GM12878 (cell line): ENCODE measurements around the gene VKORC1. TPM values are rescaled to one million over a fixed set of nuclear protein-coding genes. Genes with fewer than 3 reads are reported as not detected.

Source experiments
- ATAC-seq: fragments of 200-7000 bp; cut with Tn5 transposase; 3 replicates; pipeline ENCODE4 v1.9.1; 2020; ENCODE audit warnings: mild to moderate bottlenecking, moderate library complexity
- BruUV-seq: library from RNA; stranded (reverse); fragments of 400-500 nt; replicated peaks from 2 replicates; lab custom pipeline; 2021; lab: Mats Ljungman, UMichigan
- CTCF ChIA-PET: fragments of 300-600 bp; sonication (Branson Sonifier 250); formaldehyde crosslinking; extraction: SDS; loops from one replicate; lab custom pipeline; 2021; ENCODE audit warnings: inconsistent platforms; lab: Yijun Ruan, JAX
- POLR2A ChIA-PET: fragments of 350-600 bp; formaldehyde crosslinking; extraction: SDS; loops from one replicate; lab custom pipeline; 2021; ENCODE audit warnings: inconsistent platforms; lab: Charles Lee
- RAD21 ChIA-PET: fragments of 300-600 bp; sonication (Branson Sonifier 250); formaldehyde crosslinking; loops from one replicate; lab custom pipeline; 2023; ENCODE audit warnings: antibody characterized with exemption; ENCODE audit not compliant: unreplicated experiment; lab: Charles Lee
- SMC1A ChIA-PET: fragments of 300-600 bp; sonication (Branson Sonifier 250); formaldehyde crosslinking; loops from one replicate; lab custom pipeline; 2023; ENCODE audit not compliant: unreplicated experiment, uncharacterized antibody; lab: Charles Lee
- DNase-seq: peaks from one replicate; pipeline ENCODE4 v3.0.0-alpha.2; 2011; ENCODE audit warnings: low read depth, low spot score
- FAIRE-seq: peaks from 3 replicates; lab custom pipeline; 2011; peaks lifted over from hg19 to GRCh38; lab: Jason Lieb, UNC
- H2AFZ ChIP-seq: 2 replicates; pipeline ENCODE4 v1.6.0; 2011; ENCODE audit warnings: low read depth, low read length, control low read depth; ENCODE audit not compliant: control insufficient read depth
- H3K27ac ChIP-seq: 2 replicates; pipeline ENCODE4 v1.5.1; 2011; ENCODE audit warnings: control low read depth; ENCODE audit not compliant: control insufficient read depth, insufficient read depth
- H3K27me3 ChIP-seq, 2 experiments: replicated peaks in 1 of 2; 2 replicates each; pipeline versions ENCODE4 v1.6.0 to v1.6.1; 2011; ENCODE audit warnings: low read length in 1 of 2; ENCODE audit not compliant: control insufficient read depth in 2 of 2, insufficient read depth in 2 of 2
- H3K36me3 ChIP-seq, 2 experiments: 2 replicates each; pipeline ENCODE4 v1.5.1; 2011; ENCODE audit warnings: low read length in 1 of 2; ENCODE audit not compliant: control insufficient read depth in 2 of 2, insufficient read depth in 2 of 2
- H3K4me1 ChIP-seq: 2 replicates; pipeline ENCODE4 v1.6.1; 2011; ENCODE audit warnings: mild to moderate bottlenecking, low read length, moderate library complexity, mixed read lengths; ENCODE audit not compliant: control insufficient read depth, insufficient read depth
- H3K4me2 ChIP-seq: 2 replicates; pipeline ENCODE4 v1.6.0; 2011; ENCODE audit warnings: control low read depth; ENCODE audit not compliant: control insufficient read depth, insufficient read depth
- H3K4me3 ChIP-seq: fragments of 200-600 bp; sonication (generic); 2 replicates; pipeline ENCODE4 v1.5.1; 2016
- H3K79me2 ChIP-seq: 2 replicates; pipeline ENCODE4 v1.6.0; 2011; ENCODE audit warnings: low read length; ENCODE audit not compliant: control insufficient read depth, insufficient read depth
- H3K9ac ChIP-seq: 2 replicates; pipeline ENCODE4 v1.8.0; 2011; ENCODE audit warnings: low read length, control low read depth, mixed read lengths; ENCODE audit not compliant: control insufficient read depth, insufficient read depth
- H3K9me3 ChIP-seq: replicated peaks from 3 replicates; pipeline ENCODE4 v1.5.1; 2011; ENCODE audit warnings: mild to moderate bottlenecking, low read length; ENCODE audit not compliant: control insufficient read depth, insufficient read depth
- H4K20me1 ChIP-seq: 2 replicates; pipeline ENCODE4 v1.6.0; 2011; ENCODE audit not compliant: control insufficient read depth, insufficient read depth
- CBFB ChIP-seq: IDR thresholded peaks from 2 replicates; pipeline ENCODE4 v1.6.1; 2016; ENCODE audit warnings: antibody characterized with exemption, low read depth
- IKZF2 ChIP-seq, 2 experiments: fragments of 450-650 bp; IDR thresholded peaks; 2 replicates each; pipeline ENCODE4 v1.6.1; 2017; ENCODE audit warnings: mild to moderate bottlenecking in 2 of 2, moderate library complexity in 2 of 2
- KLF5 ChIP-seq: fragments of 450-650 bp; IDR thresholded peaks from 2 replicates; pipeline ENCODE4 v1.6.1; 2014; ENCODE audit warnings: mild to moderate bottlenecking; ENCODE audit not compliant: partially characterized antibody
- NFXL1 ChIP-seq: fragments of 450-650 bp; IDR thresholded peaks from 2 replicates; pipeline ENCODE4 v1.6.1; 2017; ENCODE audit warnings: antibody characterized with exemption, mild to moderate bottlenecking, borderline replicate concordance
- RCOR1 ChIP-seq: conservative IDR thresholded peaks from 2 replicates; pipeline ENCODE4 v1.6.1; 2012; ENCODE audit warnings: low read depth, low read length, improper control_type of control experiment
- RUNX3 ChIP-seq: IDR thresholded peaks from 2 replicates; pipeline ENCODE4 v1.6.1; 2012; ENCODE audit warnings: low read length, inconsistent platforms
- TAF1 ChIP-seq: IDR thresholded peaks from 2 replicates; pipeline ENCODE4 v1.6.1; 2011; ENCODE audit warnings: mild to moderate bottlenecking, low read depth, low read length, borderline replicate concordance
- TARDBP ChIP-seq: IDR thresholded peaks from 2 replicates; pipeline ENCODE4 v1.6.1; 2016; ENCODE audit warnings: borderline replicate concordance
- TBL1XR1 ChIP-seq: IDR thresholded peaks from 2 replicates; pipeline ENCODE4 v1.6.1; 2012; ENCODE audit warnings: low read depth, low read length, improper control_type of control experiment
- YY1 ChIP-seq: IDR thresholded peaks from 2 replicates; pipeline ENCODE4 v1.6.1; 2011; ENCODE audit warnings: low read depth, mild to moderate bottlenecking, low read length
- ZNF384 ChIP-seq: IDR thresholded peaks from 2 replicates; pipeline ENCODE4 v1.6.1; 2012; ENCODE audit warnings: low read depth, mild to moderate bottlenecking, low read length, improper control_type of control experiment, borderline replicate concordance
- ZNF622 ChIP-seq: fragments of 450-650 bp; IDR thresholded peaks from 2 replicates; pipeline ENCODE4 v1.6.1; 2017; ENCODE audit warnings: mild to moderate bottlenecking, inconsistent platforms
- WGBS: methylation state at CpG from one replicate; pipeline ENCODE4 v1.1.6; 2016; ENCODE audit warnings: low lambda C conversion rate; ENCODE audit not compliant: insufficient replicate concordance, insufficient coverage; ENCODE audit errors: missing lambda C conversion rate; 5-methylcytosine and 5-hydroxymethylcytosine counted together
- in situ Hi-C: fragments of 300-500 bp; cut with MboI; formaldehyde crosslinking; loops from 9 replicates; pipeline ENCODE4 v1.14.3; 2018; ENCODE audit warnings: mixed read lengths
- intact Hi-C: fragments of 100-400 bp; cut with micrococcal nuclease; formaldehyde crosslinking; loops from one replicate; pipeline ENCODE4 v1.14.2; 2022; ENCODE audit not compliant: unreplicated experiment
- polyA plus RNA-seq, 11 experiments: library from polyadenylated mRNA; depleted of rRNA in 4 of 11; unstranded in 6 of 11; stranded (reverse) in 5 of 11; fragments of >200 nt; fragmentation: Nextera tagmentation in 4 of 11; fragmentation: Illumina TruSeq in 1 of 11; extraction: Ambion mirVana in 4 of 11; extraction: Trizol in 1 of 11; gene quantifications; 1 replicate in 1 of 11; 2 replicates in 10 of 11; pipeline versions ENCODE4 v1.2.1 to v1.2.3, GENCODE V29; 2011 to 2016; ENCODE audit warnings: inconsistent platforms in 2 of 11, missing spikeins in 2 of 11, low read depth in 1 of 11
- total RNA-seq, 4 experiments: library from RNA; depleted of rRNA in 3 of 4; stranded (reverse); fragments of >200 nt in 3 of 4; fragmentation: Illumina TruSeq in 1 of 4; extraction: Trizol in 1 of 4; gene quantifications; 2 replicates each; pipeline versions ENCODE4 v1.2.1 to v1.2.3, GENCODE V29; 2013 to 2021
- TF ChIP-seq, protein P1 (sequence below): IDR thresholded peaks from 2 replicates; pipeline ENCODE4 v1.6.1; 2012; ENCODE audit warnings: improper control_type of control experiment, low read depth, low read length; ENCODE audit not compliant: insufficient replicate concordance
- TF ChIP-seq, protein P2 (sequence below): IDR thresholded peaks from 2 replicates; pipeline ENCODE4 v1.6.1; 2011; ENCODE audit warnings: borderline replicate concordance, low read depth, mild to moderate bottlenecking, moderate library complexity, low read length; ENCODE audit not compliant: insufficient read depth, poor library complexity, severe bottlenecking

VKORC1 gene
- total and polyA plus RNA-seq, 10 of the 15 experiments (the other 5 are each of a cell fraction or from before 2014, with no cell fraction given), result 19.8 to 140 (median 57.7) TPM

DNA sequence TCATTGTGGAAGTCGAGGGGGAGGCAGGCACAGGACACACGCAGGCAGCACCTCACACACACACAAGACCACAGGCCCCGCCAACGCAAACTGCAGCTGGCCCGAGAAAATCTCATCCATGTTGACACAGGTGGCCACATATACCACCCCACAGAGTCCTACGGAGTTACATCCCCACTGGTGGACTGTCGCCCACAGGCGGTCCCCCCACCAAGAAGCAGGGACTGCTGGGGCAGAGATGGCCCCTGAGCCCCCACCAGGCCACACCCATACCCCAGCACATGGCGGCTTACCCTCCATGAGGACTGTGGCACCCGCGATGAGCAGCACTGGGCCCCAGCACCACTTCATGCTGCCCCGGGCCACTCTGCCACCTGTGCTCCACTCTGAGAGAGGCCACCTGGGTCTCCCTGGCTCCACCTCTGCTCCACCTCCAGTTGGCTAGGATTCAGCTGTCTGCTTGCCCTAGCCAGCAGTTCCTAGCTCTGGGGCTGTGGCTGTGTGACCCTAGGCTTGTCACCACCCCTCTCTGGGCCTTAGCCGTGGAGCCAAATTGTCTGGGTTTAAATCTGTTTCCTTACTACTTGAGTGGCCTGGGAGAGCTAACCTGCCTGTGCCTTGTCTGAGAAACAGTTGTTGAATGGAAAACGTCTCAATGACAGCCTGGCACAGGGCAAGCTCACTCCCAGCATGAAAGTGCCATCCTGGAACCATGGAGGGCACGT is 6.0 kb downstream of the VKORC1 start, which contains the start of gene PRSS53:
Gene PRSS53, minus strand, starts transcription at position 485 of the 725 bp plus-strand sequence. Its CDS starts 134 bp downstream, at position 351.
- intact Hi-C loops, result no loop called here
- Histone ChIP-seq H3K4me3 (no peak within 1 kb of the TSS), H3K9ac (no peak within 1 kb of the TSS), H3K27me3 (no peaks in the 10 kb centered on the region), H3K4me1 (no peaks in the 10 kb centered on the region), H3K27ac (no peak within 1 kb of the TSS), H3K79me2 (peaks cover 9% of the 10 kb centered on the region), H3K4me2 (no peak within 1 kb of the TSS), H2AFZ (no peak within 1 kb of the TSS), H4K20me1 (no peaks in the 10 kb centered on the region; the same call in 1 of the 2 replicates), H3K36me3 (peaks cover 2% of the 10 kb centered on the region in 2 experiments; a peak in 3 of 4 replicates), H3K9me3 (no peaks in the 10 kb centered on the region)
- SMC1A ChIA-PET, result no interaction called here
- no peak for FAIRE-seq
- RAD21 ChIA-PET, result no interaction called here
- no peak for ATAC-seq
- CTCF ChIA-PET, result no interaction called here
- in situ Hi-C loops, result no loop called here
- POLR2A ChIA-PET, result no interaction called here
- no peak for DNase-seq
- BruUV-seq, result no TSS peak
- TF ChIP-seq ZNF384 (no peak), NFXL1 (no peak), RCOR1 (no peak), TBL1XR1 (no peak), RUNX3 (no peak), YY1 (no peak), TARDBP (no peak), TAF1 (no peak), KLF5 (no peak), ZNF622 (no peak), IKZF2 (IDR thresholded peaks at IDR 0.05) (no peak), CBFB (no peak)
- TF ChIP-seq, protein P1, sequence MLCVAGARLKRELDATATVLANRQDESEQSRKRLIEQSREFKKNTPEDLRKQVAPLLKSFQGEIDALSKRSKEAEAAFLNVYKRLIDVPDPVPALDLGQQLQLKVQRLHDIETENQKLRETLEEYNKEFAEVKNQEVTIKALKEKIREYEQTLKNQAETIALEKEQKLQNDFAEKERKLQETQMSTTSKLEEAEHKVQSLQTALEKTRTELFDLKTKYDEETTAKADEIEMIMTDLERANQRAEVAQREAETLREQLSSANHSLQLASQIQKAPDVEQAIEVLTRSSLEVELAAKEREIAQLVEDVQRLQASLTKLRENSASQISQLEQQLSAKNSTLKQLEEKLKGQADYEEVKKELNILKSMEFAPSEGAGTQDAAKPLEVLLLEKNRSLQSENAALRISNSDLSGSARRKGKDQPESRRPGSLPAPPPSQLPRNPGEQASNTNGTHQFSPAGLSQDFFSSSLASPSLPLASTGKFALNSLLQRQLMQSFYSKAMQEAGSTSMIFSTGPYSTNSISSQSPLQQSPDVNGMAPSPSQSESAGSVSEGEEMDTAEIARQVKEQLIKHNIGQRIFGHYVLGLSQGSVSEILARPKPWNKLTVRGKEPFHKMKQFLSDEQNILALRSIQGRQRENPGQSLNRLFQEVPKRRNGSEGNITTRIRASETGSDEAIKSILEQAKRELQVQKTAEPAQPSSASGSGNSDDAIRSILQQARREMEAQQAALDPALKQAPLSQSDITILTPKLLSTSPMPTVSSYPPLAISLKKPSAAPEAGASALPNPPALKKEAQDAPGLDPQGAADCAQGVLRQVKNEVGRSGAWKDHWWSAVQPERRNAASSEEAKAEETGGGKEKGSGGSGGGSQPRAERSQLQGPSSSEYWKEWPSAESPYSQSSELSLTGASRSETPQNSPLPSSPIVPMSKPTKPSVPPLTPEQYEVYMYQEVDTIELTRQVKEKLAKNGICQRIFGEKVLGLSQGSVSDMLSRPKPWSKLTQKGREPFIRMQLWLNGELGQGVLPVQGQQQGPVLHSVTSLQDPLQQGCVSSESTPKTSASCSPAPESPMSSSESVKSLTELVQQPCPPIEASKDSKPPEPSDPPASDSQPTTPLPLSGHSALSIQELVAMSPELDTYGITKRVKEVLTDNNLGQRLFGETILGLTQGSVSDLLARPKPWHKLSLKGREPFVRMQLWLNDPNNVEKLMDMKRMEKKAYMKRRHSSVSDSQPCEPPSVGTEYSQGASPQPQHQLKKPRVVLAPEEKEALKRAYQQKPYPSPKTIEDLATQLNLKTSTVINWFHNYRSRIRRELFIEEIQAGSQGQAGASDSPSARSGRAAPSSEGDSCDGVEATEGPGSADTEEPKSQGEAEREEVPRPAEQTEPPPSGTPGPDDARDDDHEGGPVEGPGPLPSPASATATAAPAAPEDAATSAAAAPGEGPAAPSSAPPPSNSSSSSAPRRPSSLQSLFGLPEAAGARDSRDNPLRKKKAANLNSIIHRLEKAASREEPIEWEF, result no peak
- TF ChIP-seq, protein P2, sequence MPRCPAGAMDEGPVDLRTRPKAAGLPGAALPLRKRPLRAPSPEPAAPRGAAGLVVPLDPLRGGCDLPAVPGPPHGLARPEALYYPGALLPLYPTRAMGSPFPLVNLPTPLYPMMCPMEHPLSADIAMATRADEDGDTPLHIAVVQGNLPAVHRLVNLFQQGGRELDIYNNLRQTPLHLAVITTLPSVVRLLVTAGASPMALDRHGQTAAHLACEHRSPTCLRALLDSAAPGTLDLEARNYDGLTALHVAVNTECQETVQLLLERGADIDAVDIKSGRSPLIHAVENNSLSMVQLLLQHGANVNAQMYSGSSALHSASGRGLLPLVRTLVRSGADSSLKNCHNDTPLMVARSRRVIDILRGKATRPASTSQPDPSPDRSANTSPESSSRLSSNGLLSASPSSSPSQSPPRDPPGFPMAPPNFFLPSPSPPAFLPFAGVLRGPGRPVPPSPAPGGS, result no peak
- 79% methylated on average over 15 of the region's 15 CpGs for WGBS
